ENCODE data around the gene TRAPPC3.

Gene TRAPPC3

GRCh38 chr1:36097693-36098585, 51.3 kb downstream of the TRAPPC3 start:
- no peak for DNase-seq

DNA sequence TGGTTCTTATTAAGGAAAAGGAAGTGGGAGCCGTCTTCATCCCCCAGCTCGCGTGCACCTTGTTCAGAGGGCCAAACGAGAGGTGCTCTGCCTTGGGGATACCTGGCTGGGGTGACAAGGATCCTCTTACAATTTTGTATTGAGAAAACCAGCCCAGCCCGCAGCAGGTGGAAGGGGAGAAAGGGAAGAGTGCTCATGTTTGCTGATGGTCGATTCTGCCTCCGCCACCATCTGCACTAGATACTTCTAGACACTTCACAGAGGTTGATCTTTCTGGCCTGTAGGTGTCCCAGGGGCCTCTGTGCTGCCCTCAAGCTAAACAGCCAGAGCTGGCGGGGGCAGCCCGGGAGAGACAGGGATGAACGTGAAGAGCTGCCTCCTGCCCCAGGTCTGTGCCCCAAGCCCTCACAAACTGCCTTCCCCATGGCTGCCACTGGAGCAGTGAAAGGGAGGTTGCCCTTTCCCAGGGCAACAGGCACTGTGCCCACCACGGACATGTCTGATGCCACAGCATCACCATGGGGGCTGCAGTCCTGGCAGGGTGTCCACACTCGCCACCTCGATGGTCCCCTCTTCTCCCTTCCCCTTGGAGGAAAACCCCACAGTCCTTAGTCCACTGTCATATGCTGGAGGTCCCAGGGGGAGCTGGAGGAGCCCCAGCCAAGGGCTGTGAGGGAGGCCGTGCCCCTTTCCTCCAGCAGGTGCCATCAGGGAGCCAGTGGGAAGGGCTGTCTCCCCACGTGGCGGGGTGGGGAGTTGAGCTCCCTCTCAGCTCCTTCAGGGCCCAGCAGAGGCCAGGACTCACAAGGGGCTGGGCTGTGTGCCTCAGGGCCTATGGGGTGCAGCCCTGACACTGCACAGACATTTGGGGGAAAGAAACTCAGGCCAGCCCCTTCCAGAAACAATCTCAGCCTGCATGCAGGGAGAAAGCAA, 52.5 kb downstream of the TRAPPC3 start:
- peak in 1 of 2 experiments; percentile 5 for DNase-seq

DNA sequence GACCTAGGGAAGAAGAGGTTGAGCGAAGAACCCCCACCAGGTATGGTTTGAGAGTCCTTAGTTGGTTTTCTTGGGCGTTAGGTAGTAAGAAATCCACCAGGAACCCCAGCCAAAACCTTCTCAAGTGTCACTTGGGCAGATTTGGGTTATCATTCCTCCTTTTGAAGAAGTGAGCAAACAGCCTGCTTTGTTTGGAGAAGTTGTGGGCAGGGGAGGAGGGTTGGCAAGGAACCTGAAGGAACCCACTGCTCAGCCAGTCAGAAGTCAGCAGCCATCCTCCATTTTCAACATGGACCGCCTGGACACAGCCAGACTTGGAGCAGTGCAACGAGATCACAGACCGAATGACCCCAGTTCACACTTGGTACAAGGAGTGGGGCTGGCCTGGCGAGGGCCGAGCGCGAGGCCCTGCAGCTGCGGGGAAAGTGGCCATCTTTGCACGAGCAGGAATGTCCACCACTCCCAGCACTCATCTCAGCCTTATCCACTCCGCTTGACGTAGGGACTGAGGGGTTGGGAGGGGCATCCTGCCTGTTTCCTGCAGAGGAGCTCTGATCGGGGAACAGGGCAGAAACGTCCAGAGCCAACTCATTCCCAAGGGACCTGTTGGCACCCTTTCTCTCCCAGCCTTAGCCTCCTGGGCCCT, 53.4 kb downstream of the TRAPPC3 start:
- no peak for DNase-seq

GRCh38 chr1:36094621-36095061, 54.6 kb downstream of the TRAPPC3 start:
- DNase-seq, result no peak

DNA sequence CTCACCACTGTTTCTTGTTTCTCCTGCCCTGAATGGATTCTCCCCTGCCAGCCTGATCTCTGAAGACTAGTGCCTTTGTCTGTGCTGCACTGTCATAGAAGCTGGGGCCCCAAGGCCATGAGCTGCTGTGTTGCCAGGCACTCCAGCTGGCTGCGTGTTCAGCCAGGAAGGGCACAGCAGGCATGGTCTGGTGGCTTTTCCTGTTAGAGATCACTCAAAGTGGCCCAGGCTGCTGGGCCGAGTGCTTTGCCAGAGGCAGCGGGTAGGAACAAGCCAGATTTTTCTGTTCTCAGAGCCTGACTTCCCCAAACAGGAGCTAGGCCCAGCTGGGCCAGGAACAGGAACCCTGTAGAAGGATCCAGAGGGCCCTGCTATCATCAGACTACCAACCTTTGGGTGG, 55.4 kb downstream of the TRAPPC3 start:
- no peak for DNase-seq

DNA sequence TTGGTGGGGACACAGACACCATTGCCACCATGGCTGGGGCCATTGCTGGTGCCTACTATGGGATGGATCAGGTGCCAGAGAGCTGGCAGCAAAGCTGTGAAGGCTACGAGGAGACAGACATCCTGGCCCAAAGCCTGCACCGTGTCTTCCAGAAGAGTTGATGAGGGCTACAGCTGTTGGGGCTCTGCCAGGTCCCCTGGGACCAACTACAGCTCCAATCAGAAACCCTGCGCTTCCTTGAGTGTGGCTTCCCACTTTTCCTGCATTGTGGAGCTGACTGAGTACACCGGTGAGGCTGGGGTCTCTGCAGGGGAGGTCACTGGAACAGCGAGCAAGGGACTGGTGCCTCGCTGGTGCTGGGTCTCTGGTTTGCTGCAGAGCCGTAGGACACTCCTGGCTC, 56.1 kb downstream of the TRAPPC3 start:
- no peak for DNase-seq

DNA sequence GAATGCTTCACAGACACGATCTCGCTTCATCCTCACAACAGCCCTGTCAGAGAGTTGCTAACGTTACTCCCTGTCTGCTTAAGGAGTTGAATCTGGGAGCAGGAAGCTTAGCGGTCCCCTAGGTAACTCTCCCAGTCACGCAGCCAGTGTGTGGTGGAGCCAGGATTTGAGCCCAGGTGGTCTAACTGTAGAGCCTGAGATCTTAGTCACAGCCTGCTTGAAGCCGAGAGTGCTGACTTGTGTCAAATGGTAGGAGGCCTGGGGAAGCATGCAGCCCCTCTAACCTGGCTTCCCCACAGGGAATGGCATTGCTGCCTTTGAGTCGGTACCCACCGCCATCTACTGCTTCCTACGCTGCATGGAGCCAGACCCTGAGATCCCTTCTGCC, 56.5 kb downstream of the TRAPPC3 start:
- no peak for DNase-seq

GRCh38 chr1:36092166-36092797, 57.0 kb downstream of the TRAPPC3 start:
- DNase-seq, result no peak

DNA sequence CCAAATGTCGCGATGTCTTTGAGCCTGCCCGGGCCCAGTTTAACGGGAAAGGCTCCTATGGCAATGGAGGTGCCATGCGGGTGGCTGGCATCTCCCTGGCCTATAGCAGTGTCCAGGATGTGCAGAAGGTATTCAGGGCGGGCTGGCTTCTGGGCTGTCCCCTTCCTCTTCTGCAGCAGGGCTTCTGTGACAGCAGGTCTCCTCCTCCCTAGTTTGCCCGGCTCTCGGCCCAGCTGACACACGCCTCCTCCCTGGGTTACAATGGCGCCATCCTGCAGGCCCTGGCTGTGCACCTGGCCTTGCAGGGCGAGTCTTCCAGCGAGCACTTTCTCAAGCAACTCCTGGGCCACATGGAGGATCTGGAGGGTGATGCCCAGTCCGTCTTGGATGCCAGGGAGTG, 57.6 kb downstream of the TRAPPC3 start:
- no peak for DNase-seq

- DNase-seq, result no peak
Measured at GRCh38 chr1:36091141-36091540, 58.1 kb downstream of the TRAPPC3 start.

GRCh38 chr1:36089393-36090121, 59.7 kb downstream of the TRAPPC3 start:
- peak in 1 of 2 experiments; percentile 7 for DNase-seq

DNA sequence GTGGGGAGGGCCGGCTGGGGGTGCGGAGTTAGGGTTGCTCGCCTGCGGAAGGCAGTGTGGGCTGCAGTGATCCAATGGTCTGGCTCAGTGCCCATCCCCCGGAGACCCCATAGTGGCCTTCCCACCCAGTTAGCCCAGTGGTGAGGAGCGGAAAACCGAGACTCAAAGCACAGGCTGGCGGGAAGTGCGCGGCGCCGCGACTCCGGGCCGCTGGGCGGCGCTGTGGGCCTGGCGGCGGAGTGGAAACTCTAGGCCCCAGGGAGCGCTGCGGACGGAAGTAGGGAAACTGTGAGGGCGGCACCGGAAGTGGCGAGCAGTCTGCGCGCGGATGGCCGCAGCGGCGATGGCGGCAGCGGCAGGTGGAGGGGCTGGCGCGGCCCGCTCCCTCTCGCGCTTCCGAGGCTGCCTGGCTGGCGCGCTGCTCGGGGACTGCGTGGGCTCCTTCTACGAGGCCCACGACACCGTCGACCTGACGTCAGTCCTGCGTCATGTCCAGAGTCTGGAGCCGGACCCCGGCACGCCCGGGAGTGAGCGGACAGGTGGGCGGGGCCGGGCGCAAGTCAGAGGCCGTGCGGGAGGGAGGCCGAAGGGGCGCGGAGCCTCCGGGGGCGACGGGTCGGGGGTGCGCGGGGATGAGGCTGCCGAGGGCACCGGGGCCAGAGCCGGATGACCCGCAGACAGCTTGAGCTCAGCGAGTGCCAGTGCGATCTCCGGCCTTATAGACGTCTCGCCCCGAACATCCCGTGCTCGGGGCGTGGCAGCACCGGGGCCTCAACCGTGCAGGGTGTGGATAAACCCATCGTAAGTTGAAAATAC, 60.5 kb downstream of the TRAPPC3 start, which contains the start of gene ADPRS:
TSS of gene ADPRS (plus strand) at position 316 of the 816 bp plus-strand sequence. CDS start at position 329, 13 bp downstream.
- DNase-seq, result peak; percentile 38 to 85

DNA sequence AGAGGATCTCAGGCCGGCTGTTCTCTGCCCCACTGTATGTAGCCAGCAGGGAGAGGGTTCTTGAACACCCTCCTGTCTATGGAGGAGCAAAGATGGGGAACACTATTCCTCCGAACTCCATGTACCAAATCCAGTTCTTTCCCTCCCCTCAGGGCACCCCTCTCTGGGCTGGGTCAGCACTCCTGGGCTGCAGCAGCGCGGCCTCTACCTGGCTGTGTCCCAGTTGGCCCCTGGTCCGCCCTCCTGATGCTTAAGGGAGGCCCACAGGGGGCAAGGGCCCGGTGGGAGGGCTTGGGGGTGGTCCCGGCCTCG, 61.1 kb downstream of the TRAPPC3 start:
- DNase-seq, result no peak

DNA sequence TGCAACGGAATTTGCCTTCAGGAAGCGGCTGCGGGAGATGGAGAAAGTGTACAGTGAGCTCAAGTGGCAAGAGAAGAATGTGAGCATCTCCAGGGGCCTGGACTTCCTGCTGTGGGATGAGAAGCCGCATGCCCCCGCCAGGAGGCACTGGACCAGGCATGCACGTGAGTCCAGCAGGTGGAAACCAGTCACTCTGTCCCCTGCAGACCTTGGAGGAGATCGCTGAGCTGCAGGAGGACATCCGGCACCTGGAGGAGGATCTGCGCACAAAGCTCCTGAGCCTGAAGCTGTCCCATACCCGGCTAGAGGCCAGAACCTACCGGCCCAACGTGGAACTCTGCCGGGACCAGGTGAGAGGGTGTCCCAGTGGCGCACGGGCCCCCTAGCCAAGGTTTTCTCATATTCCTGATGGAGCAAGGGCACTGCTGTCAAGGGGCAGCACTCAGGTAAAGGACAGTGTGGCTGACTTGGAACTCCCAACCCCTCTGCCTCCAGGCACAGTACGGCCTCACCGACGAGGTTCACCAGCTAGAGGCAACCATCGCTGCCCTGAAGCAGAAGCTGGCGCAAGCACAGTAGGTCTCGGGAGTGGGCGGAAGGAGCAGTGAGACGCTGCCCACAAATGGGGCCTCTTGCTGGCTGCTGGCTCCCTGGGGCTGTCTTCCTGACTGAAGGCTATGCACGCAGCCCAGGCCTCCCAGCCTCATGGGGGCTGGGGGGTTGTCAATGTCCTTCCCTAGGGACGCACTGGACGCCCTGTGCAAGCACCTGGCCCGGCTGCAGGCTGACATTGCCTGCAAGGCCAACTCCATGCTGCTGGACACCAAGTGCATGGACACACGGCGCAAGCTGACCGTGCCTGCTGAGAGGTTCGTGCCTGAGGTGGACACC, 61.8 kb downstream of the TRAPPC3 start:
- no peak for DNase-seq
